ENCODE data around the gene DYNC1I1. TPM values are rescaled to one million over a fixed set of nuclear protein-coding genes. Genes with fewer than 3 reads are reported as not detected.

DYNC1I1 gene
- total and polyA plus RNA-seq, 2 donors: 2.5 to 6.3 TPM

- no peak overlapping the region for H3K27ac ChIP-seq (ENCODE audit: low read depth in 1 of 2, low read length in 1 of 2)
- H3K36me3 ChIP-seq (ENCODE audit: control insufficient read depth in 2 of 2, insufficient read depth in 2 of 2, low read length in 1 of 2): no peaks in the 10 kb centered on the region
- no peaks in the 10 kb centered on the region for H3K27me3 ChIP-seq (ENCODE audit: control insufficient read depth in 2 of 2, insufficient read depth in 1 of 2, low read length in 1 of 2)
- H3K4me1 ChIP-seq (ENCODE audit: control insufficient read depth in 2 of 2, insufficient read depth in 2 of 2, low read length in 2 of 2): no peaks in the 10 kb centered on the region
- no peaks in the 10 kb centered on the region for H3K9me3 ChIP-seq (ENCODE audit: control insufficient read depth in 2 of 2, insufficient read depth in 1 of 2, low read length in 1 of 2)
- WGBS: 97% methylated on average over 3 of the region's 3 CpGs
- no peak overlapping the region for H3K4me3 ChIP-seq (ENCODE audit: low read length in 2 of 2)
- no peak for DNase-seq (ENCODE audit: low read depth in 6 of 9, low spot score in 9 of 9)
These were observed 110.9 kb downstream of the DYNC1I1 start for GRCh38 chr7:95883217-95883616.

- peak in 1 of 9 donors; percentile 5 for DNase-seq (ENCODE audit: low read depth in 6 of 9, low spot score in 9 of 9)
- Histone ChIP-seq H3K4me3 (ENCODE audit: low read length in 2 of 2) (no peak overlapping the region), H3K27me3 (ENCODE audit: control insufficient read depth in 2 of 2, insufficient read depth in 1 of 2, low read length in 1 of 2) (no peaks in the 10 kb centered on the region), H3K4me1 (ENCODE audit: control insufficient read depth in 2 of 2, insufficient read depth in 2 of 2, low read length in 2 of 2) (no peaks in the 10 kb centered on the region), H3K27ac (ENCODE audit: low read depth in 1 of 2, low read length in 1 of 2) (no peak overlapping the region), H3K36me3 (ENCODE audit: control insufficient read depth in 2 of 2, insufficient read depth in 2 of 2, low read length in 1 of 2) (no peaks in the 10 kb centered on the region), H3K9me3 (ENCODE audit: control insufficient read depth in 2 of 2, insufficient read depth in 1 of 2, low read length in 1 of 2) (no peaks in the 10 kb centered on the region)
- 31% methylated on average over 4 of the region's 4 CpGs for WGBS
These were observed 114.2 kb downstream of the DYNC1I1 start for GRCh38 chr7:95886501-95887090.

- H3K36me3 ChIP-seq (ENCODE audit: control insufficient read depth in 2 of 2, insufficient read depth in 2 of 2, low read length in 1 of 2): no peaks in the 10 kb centered on the region
- H3K4me1 ChIP-seq (ENCODE audit: control insufficient read depth in 2 of 2, insufficient read depth in 2 of 2, low read length in 2 of 2): no peaks in the 10 kb centered on the region
- no peak overlapping the region for H3K27ac ChIP-seq (ENCODE audit: low read depth in 1 of 2, low read length in 1 of 2)
- H3K4me3 ChIP-seq (ENCODE audit: low read length in 2 of 2): no peak overlapping the region
- DNase-seq (ENCODE audit: low read depth in 6 of 9, low spot score in 9 of 9): no peak
- H3K9me3 ChIP-seq (ENCODE audit: control insufficient read depth in 2 of 2, insufficient read depth in 1 of 2, low read length in 1 of 2): no peaks in the 10 kb centered on the region
- no peaks in the 10 kb centered on the region for H3K27me3 ChIP-seq (ENCODE audit: control insufficient read depth in 2 of 2, insufficient read depth in 1 of 2, low read length in 1 of 2)
These were observed 121.1 kb downstream of the DYNC1I1 start for GRCh38 chr7:95893484-95893883.

GRCh38 chr7:95897557-95898251, 125.3 kb downstream of the DYNC1I1 start:
- no peak for DNase-seq (ENCODE audit: low read depth in 6 of 9, low spot score in 9 of 9)
- H3K36me3 ChIP-seq (ENCODE audit: control insufficient read depth in 2 of 2, insufficient read depth in 2 of 2, low read length in 1 of 2): no peaks in the 10 kb centered on the region
- no peaks in the 10 kb centered on the region for H3K27me3 ChIP-seq (ENCODE audit: control insufficient read depth in 2 of 2, insufficient read depth in 1 of 2, low read length in 1 of 2)
- no peak overlapping the region for H3K4me3 ChIP-seq (ENCODE audit: low read length in 2 of 2)
- H3K27ac ChIP-seq (ENCODE audit: low read depth in 1 of 2, low read length in 1 of 2): no peak overlapping the region
- H3K9me3 ChIP-seq (ENCODE audit: control insufficient read depth in 2 of 2, insufficient read depth in 1 of 2, low read length in 1 of 2): no peaks in the 10 kb centered on the region
- H3K4me1 ChIP-seq (ENCODE audit: control insufficient read depth in 2 of 2, insufficient read depth in 2 of 2, low read length in 2 of 2): no peaks in the 10 kb centered on the region
- 57% methylated on average over 5 of the region's 5 CpGs for WGBS

- Histone ChIP-seq H3K27ac (ENCODE audit: low read depth in 1 of 2, low read length in 1 of 2) (no peak overlapping the region), H3K4me1 (ENCODE audit: control insufficient read depth in 2 of 2, insufficient read depth in 2 of 2, low read length in 2 of 2) (no peaks in the 10 kb centered on the region), H3K4me3 (ENCODE audit: low read length in 2 of 2) (no peak overlapping the region), H3K36me3 (ENCODE audit: control insufficient read depth in 2 of 2, insufficient read depth in 2 of 2, low read length in 1 of 2) (no peaks in the 10 kb centered on the region), H3K27me3 (ENCODE audit: control insufficient read depth in 2 of 2, insufficient read depth in 1 of 2, low read length in 1 of 2) (no peaks in the 10 kb centered on the region), H3K9me3 (ENCODE audit: control insufficient read depth in 2 of 2, insufficient read depth in 1 of 2, low read length in 1 of 2) (no peaks in the 10 kb centered on the region)
- no peak for DNase-seq (ENCODE audit: low read depth in 6 of 9, low spot score in 9 of 9)
- WGBS: 52% methylated on average over 5 of the region's 5 CpGs
These were observed 127.7 kb downstream of the DYNC1I1 start for GRCh38 chr7:95899919-95900513.

GRCh38 chr7:95901006-95901405, 128.7 kb downstream of the DYNC1I1 start:
- Histone ChIP-seq H3K36me3 (ENCODE audit: control insufficient read depth in 2 of 2, insufficient read depth in 2 of 2, low read length in 1 of 2) (no peaks in the 10 kb centered on the region), H3K9me3 (ENCODE audit: control insufficient read depth in 2 of 2, insufficient read depth in 1 of 2, low read length in 1 of 2) (no peaks in the 10 kb centered on the region), H3K27me3 (ENCODE audit: control insufficient read depth in 2 of 2, insufficient read depth in 1 of 2, low read length in 1 of 2) (no peaks in the 10 kb centered on the region), H3K27ac (ENCODE audit: low read depth in 1 of 2, low read length in 1 of 2) (no peak overlapping the region), H3K4me3 (ENCODE audit: low read length in 2 of 2) (no peak overlapping the region), H3K4me1 (ENCODE audit: control insufficient read depth in 2 of 2, insufficient read depth in 2 of 2, low read length in 2 of 2) (no peaks in the 10 kb centered on the region)
- WGBS: 80% methylated on average over 1 of the region's 1 CpG
- DNase-seq (ENCODE audit: low read depth in 6 of 9, low spot score in 9 of 9): no peak

GRCh38 chr7:95904099-95904498, 131.7 kb downstream of the DYNC1I1 start:
- H3K9me3 ChIP-seq (ENCODE audit: control insufficient read depth in 2 of 2, insufficient read depth in 1 of 2, low read length in 1 of 2): no peaks in the 10 kb centered on the region
- no peak for DNase-seq (ENCODE audit: low read depth in 6 of 9, low spot score in 9 of 9)

GRCh38 chr7:95905167-95905566, 132.8 kb downstream of the DYNC1I1 start:
- 54% methylated on average over 3 of the region's 3 CpGs for WGBS
- H3K9me3 ChIP-seq (ENCODE audit: control insufficient read depth in 2 of 2, insufficient read depth in 1 of 2, low read length in 1 of 2): no peaks in the 10 kb centered on the region
- DNase-seq (ENCODE audit: low read depth in 6 of 9, low spot score in 9 of 9): no peak
- no peaks in the 10 kb centered on the region for H3K4me1 ChIP-seq (ENCODE audit: control insufficient read depth in 2 of 2, insufficient read depth in 2 of 2, low read length in 2 of 2)
- no peaks in the 10 kb centered on the region for H3K36me3 ChIP-seq (ENCODE audit: control insufficient read depth in 2 of 2, insufficient read depth in 2 of 2, low read length in 1 of 2)
- no peaks in the 10 kb centered on the region for H3K27me3 ChIP-seq (ENCODE audit: control insufficient read depth in 2 of 2, insufficient read depth in 1 of 2, low read length in 1 of 2)
- H3K4me3 ChIP-seq (ENCODE audit: low read length in 2 of 2): no peak overlapping the region
- no peak overlapping the region for H3K27ac ChIP-seq (ENCODE audit: low read depth in 1 of 2, low read length in 1 of 2)

More at GRCh38 chr7:95904099-95904498, 131.7 kb downstream of the DYNC1I1 start:
- Histone ChIP-seq H3K36me3 (ENCODE audit: control insufficient read depth in 2 of 2, insufficient read depth in 2 of 2, low read length in 1 of 2) (no peaks in the 10 kb centered on the region), H3K4me1 (ENCODE audit: control insufficient read depth in 2 of 2, insufficient read depth in 2 of 2, low read length in 2 of 2) (no peaks in the 10 kb centered on the region), H3K27ac (ENCODE audit: low read depth in 1 of 2, low read length in 1 of 2) (no peak overlapping the region), H3K27me3 (ENCODE audit: control insufficient read depth in 2 of 2, insufficient read depth in 1 of 2, low read length in 1 of 2) (no peaks in the 10 kb centered on the region), H3K4me3 (ENCODE audit: low read length in 2 of 2) (no peak overlapping the region)

GRCh38 chr7:95906851-95907250, 134.5 kb downstream of the DYNC1I1 start:
- Histone ChIP-seq H3K36me3 (ENCODE audit: control insufficient read depth in 2 of 2, insufficient read depth in 2 of 2, low read length in 1 of 2) (no peaks in the 10 kb centered on the region), H3K27me3 (ENCODE audit: control insufficient read depth in 2 of 2, insufficient read depth in 1 of 2, low read length in 1 of 2) (no peaks in the 10 kb centered on the region), H3K27ac (ENCODE audit: low read depth in 1 of 2, low read length in 1 of 2) (no peak overlapping the region), H3K4me3 (ENCODE audit: low read length in 2 of 2) (no peak overlapping the region), H3K4me1 (ENCODE audit: control insufficient read depth in 2 of 2, insufficient read depth in 2 of 2, low read length in 2 of 2) (no peaks in the 10 kb centered on the region), H3K9me3 (ENCODE audit: control insufficient read depth in 2 of 2, insufficient read depth in 1 of 2, low read length in 1 of 2) (no peaks in the 10 kb centered on the region)
- DNase-seq (ENCODE audit: low read depth in 6 of 9, low spot score in 9 of 9): no peak
- WGBS: 69% methylated on average over 5 of the region's 5 CpGs
